ENCODE measurements around the gene FUT2. TPM values are rescaled to one million over a fixed set of nuclear protein-coding genes. Genes with fewer than 3 reads are reported as not detected.

FUT2 gene
- polyA plus RNA-seq, 2 of the 4 experiments (the other 2 are of a cell fraction) = not detected

DNA sequence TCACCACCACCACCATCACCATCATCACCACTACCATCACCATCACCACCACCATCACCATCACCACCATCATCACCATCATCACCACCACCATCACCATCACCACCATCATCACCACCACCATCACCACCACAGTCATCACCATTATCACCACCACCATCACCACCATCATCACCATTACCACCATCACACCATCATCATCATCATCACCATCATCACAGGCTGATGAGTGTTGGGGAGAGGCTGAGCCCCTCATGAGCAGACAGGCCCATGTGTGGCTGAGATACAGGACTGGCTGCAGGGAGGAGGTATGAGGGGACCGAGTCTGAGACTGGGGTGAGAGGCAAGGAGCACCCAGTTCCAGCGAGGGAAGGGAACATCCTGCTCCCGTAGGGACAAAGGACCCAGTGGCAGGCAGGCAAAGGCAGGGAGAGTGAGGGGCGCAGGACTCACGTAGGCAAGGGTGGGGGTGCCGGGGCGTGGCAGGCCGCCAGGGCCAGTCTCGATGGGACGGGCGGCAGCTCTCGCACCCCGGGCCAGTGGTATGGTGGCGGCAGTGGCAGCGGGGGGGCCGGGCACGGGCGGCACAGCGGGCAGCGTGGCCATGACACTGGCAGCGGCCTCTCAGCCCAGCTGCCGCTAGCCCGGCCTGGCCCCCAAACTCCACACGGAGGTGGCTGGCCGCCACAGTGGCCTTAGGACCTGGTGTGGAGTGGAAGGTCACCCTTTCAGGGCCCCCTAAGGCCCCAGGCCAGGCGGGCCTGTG lies 25.7 kb upstream of the FUT2 start:
- CTCF ChIA-PET = interaction anchor here (1.5 kb wide), 1 partner anchor 26 kb away, joined by 4 read pairs; no protein-coding TSS in a partner anchor
- FAIRE-seq = no peak
- POLR2A ChIA-PET = no interaction called here
- no peak overlapping the region for H3K27ac ChIP-seq
- TF ChIP-seq CBX8 (IDR thresholded peaks at IDR 0.05) (no peak), JUNB (IDR thresholded peaks at IDR 0.05) (no peak), GATA3 (IDR thresholded peaks at IDR 0.05; ENCODE audit: borderline replicate concordance) (no peak), MAFK (IDR thresholded peaks at IDR 0.05; ENCODE audit: partially characterized antibody) (no peak), CHD4 (IDR thresholded peaks at IDR 0.05; ENCODE audit: borderline replicate concordance) (no peak), HDAC2 (IDR thresholded peaks at IDR 0.05) (no peak), FOSL2 (IDR thresholded peaks at IDR 0.05) (no peak), FOSL2 (CRISPR knock-in tag; IDR thresholded peaks at IDR 0.05) (no peak), HEYL (CRISPR knock-in tag; IDR thresholded peaks at IDR 0.05) (no peak), ZC3H11A (IDR thresholded peaks at IDR 0.05) (no peak), EHMT2 (IDR thresholded peaks at IDR 0.05; ENCODE audit: low read depth) (no peak), RCOR1 (IDR thresholded peaks at IDR 0.05; ENCODE audit: low read depth, low read length) (no peak), ESRRA (IDR thresholded peaks at IDR 0.05; ENCODE audit: borderline replicate concordance, low read length) (no peak), KDM1A (IDR thresholded peaks at IDR 0.05; ENCODE audit: low read depth) (no peak)
- TF ChIP-seq, protein P1, sequence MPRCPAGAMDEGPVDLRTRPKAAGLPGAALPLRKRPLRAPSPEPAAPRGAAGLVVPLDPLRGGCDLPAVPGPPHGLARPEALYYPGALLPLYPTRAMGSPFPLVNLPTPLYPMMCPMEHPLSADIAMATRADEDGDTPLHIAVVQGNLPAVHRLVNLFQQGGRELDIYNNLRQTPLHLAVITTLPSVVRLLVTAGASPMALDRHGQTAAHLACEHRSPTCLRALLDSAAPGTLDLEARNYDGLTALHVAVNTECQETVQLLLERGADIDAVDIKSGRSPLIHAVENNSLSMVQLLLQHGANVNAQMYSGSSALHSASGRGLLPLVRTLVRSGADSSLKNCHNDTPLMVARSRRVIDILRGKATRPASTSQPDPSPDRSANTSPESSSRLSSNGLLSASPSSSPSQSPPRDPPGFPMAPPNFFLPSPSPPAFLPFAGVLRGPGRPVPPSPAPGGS (IDR thresholded peaks at IDR 0.05) = no peak
- TF ChIP-seq, protein P2, sequence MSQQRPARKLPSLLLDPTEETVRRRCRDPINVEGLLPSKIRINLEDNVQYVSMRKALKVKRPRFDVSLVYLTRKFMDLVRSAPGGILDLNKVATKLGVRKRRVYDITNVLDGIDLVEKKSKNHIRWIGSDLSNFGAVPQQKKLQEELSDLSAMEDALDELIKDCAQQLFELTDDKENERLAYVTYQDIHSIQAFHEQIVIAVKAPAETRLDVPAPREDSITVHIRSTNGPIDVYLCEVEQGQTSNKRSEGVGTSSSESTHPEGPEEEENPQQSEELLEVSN (IDR thresholded peaks at IDR 0.05; ENCODE audit: borderline replicate concordance, low read depth) = no peak
- TF ChIP-seq, protein P3, sequence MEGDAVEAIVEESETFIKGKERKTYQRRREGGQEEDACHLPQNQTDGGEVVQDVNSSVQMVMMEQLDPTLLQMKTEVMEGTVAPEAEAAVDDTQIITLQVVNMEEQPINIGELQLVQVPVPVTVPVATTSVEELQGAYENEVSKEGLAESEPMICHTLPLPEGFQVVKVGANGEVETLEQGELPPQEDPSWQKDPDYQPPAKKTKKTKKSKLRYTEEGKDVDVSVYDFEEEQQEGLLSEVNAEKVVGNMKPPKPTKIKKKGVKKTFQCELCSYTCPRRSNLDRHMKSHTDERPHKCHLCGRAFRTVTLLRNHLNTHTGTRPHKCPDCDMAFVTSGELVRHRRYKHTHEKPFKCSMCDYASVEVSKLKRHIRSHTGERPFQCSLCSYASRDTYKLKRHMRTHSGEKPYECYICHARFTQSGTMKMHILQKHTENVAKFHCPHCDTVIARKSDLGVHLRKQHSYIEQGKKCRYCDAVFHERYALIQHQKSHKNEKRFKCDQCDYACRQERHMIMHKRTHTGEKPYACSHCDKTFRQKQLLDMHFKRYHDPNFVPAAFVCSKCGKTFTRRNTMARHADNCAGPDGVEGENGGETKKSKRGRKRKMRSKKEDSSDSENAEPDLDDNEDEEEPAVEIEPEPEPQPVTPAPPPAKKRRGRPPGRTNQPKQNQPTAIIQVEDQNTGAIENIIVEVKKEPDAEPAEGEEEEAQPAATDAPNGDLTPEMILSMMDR (IDR thresholded peaks at IDR 0.05) = no peak
- WGBS (ENCODE audit: missing lambda C conversion rate) = 88% methylated on average over 26 of the region's 26 CpGs
- H3K4me2 ChIP-seq = no peak overlapping the region
- no peak for DNase-seq (ENCODE audit: low read depth in 1 of 2, low spot score in 1 of 2)
- H3K4me3 ChIP-seq = no peak overlapping the region
- no peak for ATAC-seq
- H3K4me1 ChIP-seq = peaks cover 3% of the 10 kb centered on the region; the same call in 1 of the 3 replicates
- no peaks in the 10 kb centered on the region for H3K9me3 ChIP-seq

DNA sequence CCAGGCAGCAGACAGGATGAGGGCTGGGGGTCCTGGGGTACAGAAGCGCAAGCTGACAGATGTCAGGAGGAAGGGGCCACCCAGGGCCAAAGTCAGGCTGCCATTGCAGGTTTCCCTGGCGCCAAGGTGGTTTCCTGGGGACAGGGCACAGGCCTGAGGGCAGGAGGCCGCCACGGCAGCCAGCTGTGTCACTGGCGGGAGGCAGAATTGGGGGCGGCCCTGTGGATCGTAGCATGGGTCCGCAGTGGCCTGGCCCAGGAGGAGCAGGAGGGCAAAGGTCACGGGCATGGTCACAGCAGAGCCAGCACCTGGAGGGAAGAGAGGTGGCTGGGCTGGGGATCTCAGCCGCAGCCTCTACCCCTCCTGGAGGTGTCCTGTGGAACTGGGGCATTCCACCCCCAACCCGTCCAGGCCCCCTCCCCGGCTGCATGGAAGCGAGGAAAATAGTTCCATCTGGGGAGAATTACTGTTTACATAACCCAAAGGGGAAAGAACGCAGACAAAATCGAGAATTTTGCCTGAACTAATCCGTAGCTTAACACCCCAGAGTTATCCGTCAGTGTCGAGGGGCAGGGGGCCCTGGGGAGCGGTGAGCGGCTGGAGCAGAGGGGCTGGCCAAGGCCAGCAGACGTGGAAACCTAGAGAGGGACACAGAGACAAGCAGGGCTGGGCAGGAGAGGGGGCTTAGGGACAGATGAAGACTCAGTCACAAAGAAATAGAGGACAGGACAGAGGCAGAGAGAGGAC lies 24.9 kb upstream of the FUT2 start:
- ChIA-PET CTCF (interaction anchor here (0.6 to 1.9 kb wide), 5 partner anchors 25 to 381 kb away, joined by 3 to 7 read pairs (median 6); partner anchors contain the start of gene CA11), POLR2A (no interaction called here)
- Histone ChIP-seq H3K27ac (no peak overlapping the region), H3K4me3 (no peak overlapping the region), H3K4me1 (peaks cover 5% of the 10 kb centered on the region; the same call in 1 of the 3 replicates), H3K9me3 (no peaks in the 10 kb centered on the region), H3K4me2 (no peak overlapping the region)
- TF ChIP-seq, protein P4, sequence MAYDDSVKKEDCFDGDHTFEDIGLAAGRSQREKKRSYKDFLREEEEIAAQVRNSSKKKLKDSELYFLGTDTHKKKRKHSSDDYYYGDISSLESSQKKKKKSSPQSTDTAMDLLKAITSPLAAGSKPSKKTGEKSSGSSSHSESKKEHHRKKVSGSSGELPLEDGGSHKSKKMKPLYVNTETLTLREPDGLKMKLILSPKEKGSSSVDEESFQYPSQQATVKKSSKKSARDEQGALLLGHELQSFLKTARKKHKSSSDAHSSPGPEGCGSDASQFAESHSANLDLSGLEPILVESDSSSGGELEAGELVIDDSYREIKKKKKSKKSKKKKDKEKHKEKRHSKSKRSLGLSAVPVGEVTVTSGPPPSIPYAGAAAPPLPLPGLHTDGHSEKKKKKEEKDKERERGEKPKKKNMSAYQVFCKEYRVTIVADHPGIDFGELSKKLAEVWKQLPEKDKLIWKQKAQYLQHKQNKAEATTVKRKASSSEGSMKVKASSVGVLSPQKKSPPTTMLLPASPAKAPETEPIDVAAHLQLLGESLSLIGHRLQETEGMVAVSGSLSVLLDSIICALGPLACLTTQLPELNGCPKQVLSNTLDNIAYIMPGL (CRISPR knock-in tag; IDR thresholded peaks at IDR 0.05; ENCODE audit: borderline replicate concordance) = no peak
- no peak for TF ChIP-seq SREBF2 (IDR thresholded peaks at IDR 0.05)
- no peak for TF ChIP-seq RNF2 (IDR thresholded peaks at IDR 0.05; ENCODE audit: borderline replicate concordance, low read depth)
- TF ChIP-seq JUN (IDR thresholded peaks at IDR 0.05) = no peak
- no peak for TF ChIP-seq CHD4 (IDR thresholded peaks at IDR 0.05; ENCODE audit: borderline replicate concordance)
- TF ChIP-seq, protein P2 (IDR thresholded peaks at IDR 0.05; ENCODE audit: borderline replicate concordance, low read depth) = no peak
- TF ChIP-seq POLR2A (IDR thresholded peaks at IDR 0.05; ENCODE audit: low read length) = no peak
- no peak for ATAC-seq
- 82% methylated on average over 20 of the region's 21 CpGs for WGBS (ENCODE audit: missing lambda C conversion rate)
- FAIRE-seq = no peak
- DNase-seq (ENCODE audit: low read depth in 1 of 2, low spot score in 1 of 2) = no peak

All from A549 (cell line).